ENCODE measurements around the gene LIME1. TPM values are rescaled to one million over a fixed set of nuclear protein-coding genes. Genes with fewer than 3 reads are reported as not detected.
A peak's percentile ranks its signal among the peaks of the same experiment; 100 is the strongest.

The LIME1 gene
- total and polyA plus RNA-seq, 9 of the 15 experiments (the other 6 are each of a cell fraction or from before 2014, with no cell fraction given), result 0.11 to 17.1 (median 2.8) TPM; not detected in 2

- no peak overlapping the region for H2AFZ ChIP-seq (ENCODE audit: low read depth, low read length)
- intact Hi-C loops (cut with micrococcal nuclease) (no loop called here), in situ Hi-C loops (cut with MboI) (no loop called here)
- CTCF ChIA-PET (ENCODE audit: low intra/inter-chr PET ratio), result no interaction called here
- H3K9me1 ChIP-seq (ENCODE audit: control insufficient read depth, insufficient read depth, low read length), result no peaks in the 10 kb centered on the region
- H3K36me3 ChIP-seq (ENCODE audit: control insufficient read depth, insufficient read depth, low read length), result peaks cover 26% of the 10 kb centered on the region; the same call in 2 of the 3 replicates
- H4K20me1 ChIP-seq (replicated peaks; ENCODE audit: control insufficient read depth, insufficient read depth, low read length), result no peaks in the 10 kb centered on the region; the same call in 1 of the 2 replicates
- H3K9ac ChIP-seq (ENCODE audit: insufficient read depth in 1 of 2, low read depth in 2 of 2, low read length in 2 of 2), result no peak overlapping the region; a peak in 1 of 4 replicates
- peaks cover 9 to 86% of the 10 kb centered on the region in 2 experiments for H3K4me1 ChIP-seq (replicated peaks in 1 of 2; ENCODE audit: control insufficient read depth in 2 of 2, insufficient read depth in 2 of 2, low read length in 2 of 2)
- no peak for ATAC-seq
- H3K9me3 ChIP-seq (replicated peaks; ENCODE audit: control insufficient read depth, insufficient read depth, low read depth, low read length), result no peaks in the 10 kb centered on the region
- WGBS (ENCODE audit: insufficient coverage, low coverage, missing lambda C conversion rate), result 84% methylated on average over 29 of the region's 40 CpGs
- no peak overlapping the region for H3K4me2 ChIP-seq (ENCODE audit: insufficient read depth, low read length)
- H3K4me3 ChIP-seq, result no peak overlapping the region
- no peak overlapping the region for H3K27ac ChIP-seq (ENCODE audit: extremely low read depth, low read depth, low read length)
- no peaks in the 10 kb centered on the region for H3K79me2 ChIP-seq (ENCODE audit: control insufficient read depth, insufficient read depth, low read length)
- DNase-seq (ENCODE audit: extremely low read depth in 1 of 4, low spot score in 3 of 4), result peak in 1 of 4 experiments; percentile 20
- FAIRE-seq, result no peak
- no TSS peak for BruUV-seq (replicated peaks)
- no peaks in the 10 kb centered on the region for H3K27me3 ChIP-seq (ENCODE audit: control insufficient read depth in 2 of 2, insufficient read depth in 2 of 2, low read length in 2 of 2)
- POLR2A ChIA-PET, result interaction anchor here (0.6 to 3.1 kb wide), 7 partner anchors 10 to 263 kb away, joined by 3 to 27 read pairs (median 3); partner anchors contain the start of genes ARFRP1, TPD52L2 and ZGPAT
- TF ChIP-seq SNRNP70 (optimal IDR thresholded peaks at IDR 0.05; ENCODE audit: low read depth, low read length) (peak; percentile 55), RBM22 (IDR thresholded peaks at IDR 0.05; ENCODE audit: low read depth, low read length, poor library complexity, severe bottlenecking) (peak; percentile 20), POLR2B (IDR thresholded peaks at IDR 0.05; ENCODE audit: low read depth, partially characterized antibody) (peak; percentile 24), PTBP1 (IDR thresholded peaks at IDR 0.05; ENCODE audit: low read depth, low read length) (0 out of 2 replicates have a peak, but pooled peaks have one; percentile 17), SUPT5H (IDR thresholded peaks at IDR 0.05) (peak; percentile 52; the same call in 1 of the 2 replicates), MCM7 (IDR thresholded peaks at IDR 0.05) (no peak), COPS2 (conservative IDR thresholded peaks at IDR 0.05) (no peak), RBFOX2 (IDR thresholded peaks at IDR 0.05; ENCODE audit: low read depth, low read length) (0 out of 2 replicates have a peak, but pooled peaks have one; percentile 27), OTX1 (CRISPR knock-in tag; IDR thresholded peaks at IDR 0.05) (no peak), ZNF445 (CRISPR knock-in tag; IDR thresholded peaks at IDR 0.05; ENCODE audit: low read depth) (no peak), ZFPM2 (CRISPR knock-in tag; IDR thresholded peaks at IDR 0.05) (no peak), SNAPC5 (CRISPR knock-in tag; IDR thresholded peaks at IDR 0.05) (no peak), ZNF57 (CRISPR knock-in tag; IDR thresholded peaks at IDR 0.05) (no peak)
- TF ChIP-seq, protein P1, sequence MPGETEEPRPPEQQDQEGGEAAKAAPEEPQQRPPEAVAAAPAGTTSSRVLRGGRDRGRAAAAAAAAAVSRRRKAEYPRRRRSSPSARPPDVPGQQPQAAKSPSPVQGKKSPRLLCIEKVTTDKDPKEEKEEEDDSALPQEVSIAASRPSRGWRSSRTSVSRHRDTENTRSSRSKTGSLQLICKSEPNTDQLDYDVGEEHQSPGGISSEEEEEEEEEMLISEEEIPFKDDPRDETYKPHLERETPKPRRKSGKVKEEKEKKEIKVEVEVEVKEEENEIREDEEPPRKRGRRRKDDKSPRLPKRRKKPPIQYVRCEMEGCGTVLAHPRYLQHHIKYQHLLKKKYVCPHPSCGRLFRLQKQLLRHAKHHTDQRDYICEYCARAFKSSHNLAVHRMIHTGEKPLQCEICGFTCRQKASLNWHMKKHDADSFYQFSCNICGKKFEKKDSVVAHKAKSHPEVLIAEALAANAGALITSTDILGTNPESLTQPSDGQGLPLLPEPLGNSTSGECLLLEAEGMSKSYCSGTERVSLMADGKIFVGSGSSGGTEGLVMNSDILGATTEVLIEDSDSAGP (CRISPR knock-in tag; IDR thresholded peaks at IDR 0.05), result no peak
- TF ChIP-seq, protein P2, sequence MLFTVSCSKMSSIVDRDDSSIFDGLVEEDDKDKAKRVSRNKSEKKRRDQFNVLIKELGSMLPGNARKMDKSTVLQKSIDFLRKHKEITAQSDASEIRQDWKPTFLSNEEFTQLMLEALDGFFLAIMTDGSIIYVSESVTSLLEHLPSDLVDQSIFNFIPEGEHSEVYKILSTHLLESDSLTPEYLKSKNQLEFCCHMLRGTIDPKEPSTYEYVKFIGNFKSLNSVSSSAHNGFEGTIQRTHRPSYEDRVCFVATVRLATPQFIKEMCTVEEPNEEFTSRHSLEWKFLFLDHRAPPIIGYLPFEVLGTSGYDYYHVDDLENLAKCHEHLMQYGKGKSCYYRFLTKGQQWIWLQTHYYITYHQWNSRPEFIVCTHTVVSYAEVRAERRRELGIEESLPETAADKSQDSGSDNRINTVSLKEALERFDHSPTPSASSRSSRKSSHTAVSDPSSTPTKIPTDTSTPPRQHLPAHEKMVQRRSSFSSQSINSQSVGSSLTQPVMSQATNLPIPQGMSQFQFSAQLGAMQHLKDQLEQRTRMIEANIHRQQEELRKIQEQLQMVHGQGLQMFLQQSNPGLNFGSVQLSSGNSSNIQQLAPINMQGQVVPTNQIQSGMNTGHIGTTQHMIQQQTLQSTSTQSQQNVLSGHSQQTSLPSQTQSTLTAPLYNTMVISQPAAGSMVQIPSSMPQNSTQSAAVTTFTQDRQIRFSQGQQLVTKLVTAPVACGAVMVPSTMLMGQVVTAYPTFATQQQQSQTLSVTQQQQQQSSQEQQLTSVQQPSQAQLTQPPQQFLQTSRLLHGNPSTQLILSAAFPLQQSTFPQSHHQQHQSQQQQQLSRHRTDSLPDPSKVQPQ (CRISPR knock-in tag; IDR thresholded peaks at IDR 0.05; ENCODE audit: borderline replicate concordance), result no peak
- TF ChIP-seq, protein P3, sequence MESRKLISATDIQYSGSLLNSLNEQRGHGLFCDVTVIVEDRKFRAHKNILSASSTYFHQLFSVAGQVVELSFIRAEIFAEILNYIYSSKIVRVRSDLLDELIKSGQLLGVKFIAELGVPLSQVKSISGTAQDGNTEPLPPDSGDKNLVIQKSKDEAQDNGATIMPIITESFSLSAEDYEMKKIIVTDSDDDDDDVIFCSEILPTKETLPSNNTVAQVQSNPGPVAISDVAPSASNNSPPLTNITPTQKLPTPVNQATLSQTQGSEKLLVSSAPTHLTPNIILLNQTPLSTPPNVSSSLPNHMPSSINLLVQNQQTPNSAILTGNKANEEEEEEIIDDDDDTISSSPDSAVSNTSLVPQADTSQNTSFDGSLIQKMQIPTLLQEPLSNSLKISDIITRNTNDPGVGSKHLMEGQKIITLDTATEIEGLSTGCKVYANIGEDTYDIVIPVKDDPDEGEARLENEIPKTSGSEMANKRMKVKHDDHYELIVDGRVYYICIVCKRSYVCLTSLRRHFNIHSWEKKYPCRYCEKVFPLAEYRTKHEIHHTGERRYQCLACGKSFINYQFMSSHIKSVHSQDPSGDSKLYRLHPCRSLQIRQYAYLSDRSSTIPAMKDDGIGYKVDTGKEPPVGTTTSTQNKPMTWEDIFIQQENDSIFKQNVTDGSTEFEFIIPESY (CRISPR knock-in tag; IDR thresholded peaks at IDR 0.05), result peak; percentile 40; the same call in 1 of the 2 replicates
Measured at GRCh38 chr20:63697868-63698545, 38.5 kb upstream of the LIME1 start.
